ENCODE measurements around the gene PDE4C.

The PDE4C gene

DNA sequence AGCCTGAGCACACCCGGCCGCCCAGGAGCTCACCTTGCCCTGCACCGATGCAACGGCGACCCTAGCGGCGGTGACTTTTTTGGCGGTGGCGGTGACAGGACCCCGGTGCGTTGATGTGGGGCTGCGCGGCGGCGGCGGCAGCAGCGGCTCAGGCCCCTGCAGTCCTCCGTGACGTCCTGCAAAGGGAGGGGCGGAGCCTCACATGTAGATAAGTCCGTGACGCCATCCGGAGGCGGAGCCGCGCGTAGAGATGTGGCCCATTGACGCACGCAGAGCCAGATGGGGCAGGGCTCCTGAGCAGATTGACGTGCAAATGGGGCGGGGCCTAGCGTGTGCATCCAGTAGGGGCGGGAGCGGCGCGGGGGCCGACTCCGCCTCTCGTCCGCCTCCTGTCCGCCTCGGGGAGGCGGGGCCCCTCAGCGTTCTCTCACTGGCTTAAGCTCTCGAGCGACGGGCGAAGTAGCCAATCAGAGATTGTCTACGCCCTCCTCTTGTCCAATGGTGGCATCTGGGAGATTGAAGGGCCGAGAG lies 22.3 kb downstream of the PDE4C start, which contains the start of gene RAB3A (continued):
- TF ChIP-seq MYNN (tag by site-specific recombination; IDR thresholded peaks at IDR 0.05; ENCODE audit: borderline replicate concordance): no peak
- no peak for TF ChIP-seq ZNF433 (tag by site-specific recombination; IDR thresholded peaks at IDR 0.05; ENCODE audit: low read depth)
- no peak for TF ChIP-seq ZNF610 (tag by site-specific recombination; IDR thresholded peaks at IDR 0.05; ENCODE audit: borderline replicate concordance)
- no peak for TF ChIP-seq ZNF791 (tag by site-specific recombination; IDR thresholded peaks at IDR 0.05)
- TF ChIP-seq, protein P1, sequence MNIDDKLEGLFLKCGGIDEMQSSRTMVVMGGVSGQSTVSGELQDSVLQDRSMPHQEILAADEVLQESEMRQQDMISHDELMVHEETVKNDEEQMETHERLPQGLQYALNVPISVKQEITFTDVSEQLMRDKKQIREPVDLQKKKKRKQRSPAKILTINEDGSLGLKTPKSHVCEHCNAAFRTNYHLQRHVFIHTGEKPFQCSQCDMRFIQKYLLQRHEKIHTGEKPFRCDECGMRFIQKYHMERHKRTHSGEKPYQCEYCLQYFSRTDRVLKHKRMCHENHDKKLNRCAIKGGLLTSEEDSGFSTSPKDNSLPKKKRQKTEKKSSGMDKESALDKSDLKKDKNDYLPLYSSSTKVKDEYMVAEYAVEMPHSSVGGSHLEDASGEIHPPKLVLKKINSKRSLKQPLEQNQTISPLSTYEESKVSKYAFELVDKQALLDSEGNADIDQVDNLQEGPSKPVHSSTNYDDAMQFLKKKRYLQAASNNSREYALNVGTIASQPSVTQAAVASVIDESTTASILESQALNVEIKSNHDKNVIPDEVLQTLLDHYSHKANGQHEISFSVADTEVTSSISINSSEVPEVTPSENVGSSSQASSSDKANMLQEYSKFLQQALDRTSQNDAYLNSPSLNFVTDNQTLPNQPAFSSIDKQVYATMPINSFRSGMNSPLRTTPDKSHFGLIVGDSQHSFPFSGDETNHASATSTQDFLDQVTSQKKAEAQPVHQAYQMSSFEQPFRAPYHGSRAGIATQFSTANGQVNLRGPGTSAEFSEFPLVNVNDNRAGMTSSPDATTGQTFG (tag by site-specific recombination; IDR thresholded peaks at IDR 0.05; ENCODE audit: borderline replicate concordance): no peak
- TF ChIP-seq OSR2 (tag by site-specific recombination; IDR thresholded peaks at IDR 0.05): no peak
- no peak for TF ChIP-seq REPIN1 (tag by site-specific recombination; IDR thresholded peaks at IDR 0.05; ENCODE audit: low read depth)
- no peak for TF ChIP-seq BCL11A (tag by site-specific recombination; IDR thresholded peaks at IDR 0.05; ENCODE audit: low read depth)
- TF ChIP-seq ZNF311 (tag by site-specific recombination; IDR thresholded peaks at IDR 0.05; ENCODE audit: borderline replicate concordance): no peak
- TF ChIP-seq ZNF555 (tag by site-specific recombination; conservative IDR thresholded peaks at IDR 0.05): no peak
- TF ChIP-seq ZNF629 (tag by site-specific recombination; IDR thresholded peaks at IDR 0.05): peak; percentile 93
- no peak for TF ChIP-seq ZNF76 (tag by site-specific recombination; IDR thresholded peaks at IDR 0.05; ENCODE audit: borderline replicate concordance, low read depth)
- TF ChIP-seq ZNF366 (tag by site-specific recombination; conservative IDR thresholded peaks at IDR 0.05): no peak
- no peak for TF ChIP-seq ZNF830 (tag by site-specific recombination; IDR thresholded peaks at IDR 0.05; ENCODE audit: low read depth)
- TF ChIP-seq ZNF146 (tag by site-specific recombination; IDR thresholded peaks at IDR 0.05): no peak
- TF ChIP-seq, protein P2, sequence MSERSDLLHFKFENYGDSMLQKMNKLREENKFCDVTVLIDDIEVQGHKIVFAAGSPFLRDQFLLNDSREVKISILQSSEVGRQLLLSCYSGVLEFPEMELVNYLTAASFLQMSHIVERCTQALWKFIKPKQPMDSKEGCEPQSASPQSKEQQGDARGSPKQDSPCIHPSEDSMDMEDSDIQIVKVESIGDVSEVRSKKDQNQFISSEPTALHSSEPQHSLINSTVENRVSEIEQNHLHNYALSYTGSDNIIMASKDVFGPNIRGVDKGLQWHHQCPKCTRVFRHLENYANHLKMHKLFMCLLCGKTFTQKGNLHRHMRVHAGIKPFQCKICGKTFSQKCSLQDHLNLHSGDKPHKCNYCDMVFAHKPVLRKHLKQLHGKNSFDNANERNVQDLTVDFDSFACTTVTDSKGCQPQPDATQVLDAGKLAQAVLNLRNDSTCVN (tag by site-specific recombination; optimal IDR thresholded peaks at IDR 0.05): no peak
- TF ChIP-seq, protein P3, sequence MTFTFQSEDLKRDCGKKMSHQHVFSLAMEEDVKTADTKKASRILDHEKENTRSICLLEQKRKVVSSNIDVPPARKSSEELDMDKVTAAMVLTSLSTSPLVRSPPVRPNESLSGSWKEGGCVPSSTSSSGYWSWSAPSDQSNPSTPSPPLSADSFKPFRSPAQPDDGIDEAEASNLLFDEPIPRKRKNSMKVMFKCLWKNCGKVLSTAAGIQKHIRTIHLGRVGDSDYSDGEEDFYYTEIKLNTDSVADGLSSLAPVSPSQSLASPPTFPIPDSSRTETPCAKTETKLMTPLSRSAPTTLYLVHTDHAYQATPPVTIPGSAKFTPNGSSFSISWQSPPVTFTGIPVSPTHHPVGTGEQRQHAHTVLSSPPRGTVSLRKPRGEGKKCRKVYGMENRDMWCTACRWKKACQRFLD (tag by site-specific recombination; IDR thresholded peaks at IDR 0.05): no peak
- TF ChIP-seq KLF7 (tag by site-specific recombination; IDR thresholded peaks at IDR 0.05; ENCODE audit: borderline replicate concordance): no peak
- no peak for TF ChIP-seq ZNF426 (tag by site-specific recombination; IDR thresholded peaks at IDR 0.05)
- TF ChIP-seq ZBTB48 (tag by site-specific recombination; IDR thresholded peaks at IDR 0.05): 0 out of 2 replicates have a peak, but pooled peaks have one; percentile 27
- TF ChIP-seq, protein P4, sequence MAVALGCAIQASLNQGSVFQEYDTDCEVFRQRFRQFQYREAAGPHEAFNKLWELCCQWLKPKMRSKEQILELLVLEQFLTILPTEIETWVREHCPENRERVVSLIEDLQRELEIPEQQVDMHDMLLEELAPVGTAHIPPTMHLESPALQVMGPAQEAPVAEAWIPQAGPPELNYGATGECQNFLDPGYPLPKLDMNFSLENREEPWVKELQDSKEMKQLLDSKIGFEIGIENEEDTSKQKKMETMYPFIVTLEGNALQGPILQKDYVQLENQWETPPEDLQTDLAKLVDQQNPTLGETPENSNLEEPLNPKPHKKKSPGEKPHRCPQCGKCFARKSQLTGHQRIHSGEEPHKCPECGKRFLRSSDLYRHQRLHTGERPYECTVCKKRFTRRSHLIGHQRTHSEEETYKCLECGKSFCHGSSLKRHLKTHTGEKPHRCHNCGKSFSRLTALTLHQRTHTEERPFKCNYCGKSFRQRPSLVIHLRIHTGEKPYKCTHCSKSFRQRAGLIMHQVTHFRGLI (tag by site-specific recombination; IDR thresholded peaks at IDR 0.05): no peak
- TF ChIP-seq ZNF2 (tag by site-specific recombination; IDR thresholded peaks at IDR 0.05): no peak; the same call in 1 of the 2 replicates
- no peak for TF ChIP-seq ZBTB20 (tag by site-specific recombination; IDR thresholded peaks at IDR 0.05)
- TF ChIP-seq, protein P5, sequence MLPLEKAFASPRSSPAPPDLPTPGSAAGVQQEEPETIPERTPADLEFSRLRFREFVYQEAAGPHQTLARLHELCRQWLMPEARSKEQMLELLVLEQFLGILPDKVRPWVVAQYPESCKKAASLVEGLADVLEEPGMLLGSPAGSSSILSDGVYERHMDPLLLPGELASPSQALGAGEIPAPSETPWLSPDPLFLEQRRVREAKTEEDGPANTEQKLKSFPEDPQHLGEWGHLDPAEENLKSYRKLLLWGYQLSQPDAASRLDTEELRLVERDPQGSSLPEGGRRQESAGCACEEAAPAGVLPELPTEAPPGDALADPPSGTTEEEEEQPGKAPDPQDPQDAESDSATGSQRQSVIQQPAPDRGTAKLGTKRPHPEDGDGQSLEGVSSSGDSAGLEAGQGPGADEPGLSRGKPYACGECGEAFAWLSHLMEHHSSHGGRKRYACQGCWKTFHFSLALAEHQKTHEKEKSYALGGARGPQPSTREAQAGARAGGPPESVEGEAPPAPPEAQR (tag by site-specific recombination; IDR thresholded peaks at IDR 0.05): no peak
- no peak for TF ChIP-seq ZNF548 (tag by site-specific recombination; IDR thresholded peaks at IDR 0.05)
- no peak for TF ChIP-seq ZNF768 (tag by site-specific recombination; IDR thresholded peaks at IDR 0.05)
- TF ChIP-seq, protein P6, sequence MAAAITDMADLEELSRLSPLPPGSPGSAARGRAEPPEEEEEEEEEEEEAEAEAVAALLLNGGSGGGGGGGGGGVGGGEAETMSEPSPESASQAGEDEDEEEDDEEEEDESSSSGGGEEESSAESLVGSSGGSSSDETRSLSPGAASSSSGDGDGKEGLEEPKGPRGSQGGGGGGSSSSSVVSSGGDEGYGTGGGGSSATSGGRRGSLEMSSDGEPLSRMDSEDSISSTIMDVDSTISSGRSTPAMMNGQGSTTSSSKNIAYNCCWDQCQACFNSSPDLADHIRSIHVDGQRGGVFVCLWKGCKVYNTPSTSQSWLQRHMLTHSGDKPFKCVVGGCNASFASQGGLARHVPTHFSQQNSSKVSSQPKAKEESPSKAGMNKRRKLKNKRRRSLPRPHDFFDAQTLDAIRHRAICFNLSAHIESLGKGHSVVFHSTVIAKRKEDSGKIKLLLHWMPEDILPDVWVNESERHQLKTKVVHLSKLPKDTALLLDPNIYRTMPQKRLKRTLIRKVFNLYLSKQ (tag by site-specific recombination; IDR thresholded peaks at IDR 0.05; ENCODE audit: borderline replicate concordance): no peak
- TF ChIP-seq ZNF561 (tag by site-specific recombination; IDR thresholded peaks at IDR 0.05; ENCODE audit: borderline replicate concordance): no peak
- no peak for TF ChIP-seq ZNF624 (tag by site-specific recombination; IDR thresholded peaks at IDR 0.05)
- no peak for TF ChIP-seq ZNF16 (tag by site-specific recombination; IDR thresholded peaks at IDR 0.05; ENCODE audit: low read depth)

All from HEK293 (cell line).